K562 (cell line): Measurements from ENCODE around the gene GSK3B. TPM values are rescaled to one million over a fixed set of nuclear protein-coding genes. Genes with fewer than 3 reads are reported as not detected.

ENCODE experiments used
- ATAC-seq: fragments of 200-7000 bp; cut with Tn5 transposase; 3 replicates; pipeline ENCODE4 v1.9.1; 2020; ENCODE audit warnings: moderate library complexity
- BruUV-seq: library from RNA; stranded (reverse); fragments of 400-500 nt; replicated peaks from 2 replicates; lab custom pipeline; 2021; lab: Mats Ljungman, UMichigan
- CTCF ChIA-PET: fragments of 300-600 bp; formaldehyde crosslinking; extraction: SDS; loops from one replicate; lab custom pipeline; 2021; ENCODE audit warnings: low intra/inter-chr PET ratio; lab: Yijun Ruan, JAX
- POLR2A ChIA-PET: fragments of 300-600, 350-650 bp; sonication (Branson Sonifier 250); formaldehyde crosslinking; extraction: SDS; loops from one replicate; lab custom pipeline; 2021; ENCODE audit warnings: antibody characterized with exemption, inconsistent platforms; lab: Yijun Ruan, JAX
- DNase-seq, 4 experiments: peaks; one replicate each; pipeline versions ENCODE4 v3.0.0 to v3.0.0-alpha.2; 2011 to 2018; ENCODE audit warnings: low spot score in 3 of 4, mixed read lengths in 3 of 4; ENCODE audit errors: extremely low read depth in 1 of 4
- FAIRE-seq: peaks from 2 replicates; lab custom pipeline; 2011; peaks lifted over from hg19 to GRCh38; lab: Jason Lieb, UNC
- H2AFZ ChIP-seq: 2 replicates; pipeline ENCODE4 v1.6.0; 2011; ENCODE audit warnings: low read depth, low read length, control low read depth, inconsistent platforms
- H3K27ac ChIP-seq: fragments of 200-600 bp; 3 replicates; pipeline ENCODE4 v1.8.0; 2011; ENCODE audit warnings: low read depth, mild to moderate bottlenecking, control low read depth, inconsistent platforms, low read length, moderate library complexity, mixed read lengths; ENCODE audit errors: extremely low read depth
- H3K27me3 ChIP-seq, 2 experiments: fragments of 300-600 bp in 1 of 2; 2 replicates in 1 of 2; 3 replicates in 1 of 2; pipeline versions ENCODE4 v1.6.0 to v1.8.0; 2011; ENCODE audit warnings: inconsistent platforms in 2 of 2, low read length in 2 of 2, mild to moderate bottlenecking in 1 of 2, mixed read lengths in 1 of 2, moderate library complexity in 1 of 2; ENCODE audit not compliant: control insufficient read depth in 2 of 2, insufficient read depth in 2 of 2
- H3K36me3 ChIP-seq: fragments of 300-600 bp; 3 replicates; pipeline ENCODE4 v1.8.0; 2011; ENCODE audit warnings: mild to moderate bottlenecking, low read length, inconsistent platforms; ENCODE audit not compliant: control insufficient read depth, insufficient read depth
- H3K4me1 ChIP-seq, 2 experiments: fragments of 200-600 bp in 1 of 2; replicated peaks in 1 of 2; 2 replicates in 1 of 2; 3 replicates in 1 of 2; pipeline versions ENCODE4 v1.5.1 to v1.8.0; 2011; ENCODE audit warnings: inconsistent platforms in 2 of 2, low read length in 2 of 2, mild to moderate bottlenecking in 1 of 2, mixed read lengths in 1 of 2, moderate library complexity in 1 of 2; ENCODE audit not compliant: control insufficient read depth in 2 of 2, insufficient read depth in 2 of 2
- H3K4me2 ChIP-seq: 2 replicates; pipeline ENCODE4 v1.6.1; 2011; ENCODE audit warnings: low read length, control low read depth, inconsistent platforms, mixed read lengths; ENCODE audit not compliant: insufficient read depth
- H3K4me3 ChIP-seq: fragments of 200-600 bp; sonication (generic), shearing (Covaris generic); 2 replicates; pipeline ENCODE4 v1.5.1; 2016; ENCODE audit warnings: control low read depth, inconsistent platforms
- H3K79me2 ChIP-seq: fragments of 200-600 bp; 3 replicates; pipeline ENCODE4 v1.8.0; 2011; ENCODE audit warnings: low read length, inconsistent platforms; ENCODE audit not compliant: control insufficient read depth, insufficient read depth
- H3K9ac ChIP-seq, 2 experiments: 2 replicates each; pipeline versions ENCODE4 v1.6.0 to v1.6.1; 2011; ENCODE audit warnings: low read depth in 2 of 2, low read length in 2 of 2, control low read depth in 1 of 2, inconsistent platforms in 1 of 2, mild to moderate bottlenecking in 1 of 2, mixed read lengths in 1 of 2; ENCODE audit not compliant: insufficient read depth in 1 of 2
- H3K9me1 ChIP-seq: one replicate; pipeline ENCODE4 v1.6.0; 2011; ENCODE audit warnings: inconsistent platforms, mild to moderate bottlenecking, low read length, moderate library complexity; ENCODE audit not compliant: control insufficient read depth, insufficient read depth
- H3K9me3 ChIP-seq: replicated peaks from 2 replicates; pipeline ENCODE4 v1.5.1; 2011; ENCODE audit warnings: low read depth, low read length, inconsistent platforms; ENCODE audit not compliant: control insufficient read depth, insufficient read depth
- H4K20me1 ChIP-seq: replicated peaks from 2 replicates; pipeline ENCODE4 v1.6.1; 2011; ENCODE audit warnings: low read length, inconsistent platforms, mixed read lengths; ENCODE audit not compliant: control insufficient read depth, insufficient read depth
- C11orf30 ChIP-seq: fragments of 450-650 bp; IDR thresholded peaks from 2 replicates; pipeline ENCODE4 v1.6.1; 2016; ENCODE audit warnings: low read depth, mild to moderate bottlenecking
- CEBPB ChIP-seq: fragments of 450-650 bp; IDR thresholded peaks from 2 replicates; pipeline ENCODE4 v1.6.1; 2016; ENCODE audit warnings: missing genetic modification characterization, missing compliant biosample characterization
- HSF4 ChIP-seq: fragments of 250-450 bp; sonication (Bioruptor Pico); IDR thresholded peaks from 2 replicates; pipeline ENCODE4 v2.1.2; 2022; ENCODE audit warnings: mild to moderate bottlenecking, moderate library complexity, borderline replicate concordance
- RBM14 ChIP-seq: fragments of 200-400 bp; formaldehyde crosslinking; IDR thresholded peaks from 2 replicates; pipeline ENCODE4 v1.6.1; 2018; ENCODE audit warnings: low read depth, mild to moderate bottlenecking, low read length, moderate library complexity, borderline replicate concordance; ENCODE audit not compliant: insufficient read depth
- THAP12 ChIP-seq: fragments of 250-450 bp; sonication (Bioruptor Pico); IDR thresholded peaks from 2 replicates; pipeline ENCODE4 v1.9.0; 2021; ENCODE audit warnings: mild to moderate bottlenecking, inconsistent platforms
- WGBS: fragments of 100-300 bp; shearing (Covaris generic); methylation state at CpG from one replicate; pipeline ENCODE4 v1.1.6; 2016; ENCODE audit warnings: low coverage, mixed read lengths; ENCODE audit not compliant: insufficient coverage; ENCODE audit errors: missing lambda C conversion rate; 5-methylcytosine and 5-hydroxymethylcytosine counted together
- in situ Hi-C: fragments of 300-500 bp; cut with MboI; formaldehyde crosslinking; loops from 4 replicates; pipeline ENCODE4 v1.15.0; 2018; ENCODE audit warnings: inconsistent platforms, mixed read lengths
- intact Hi-C: fragments of 100-400 bp; cut with micrococcal nuclease; formaldehyde crosslinking; loops from 2 replicates; pipeline ENCODE4 v1.14.2; 2022
- polyA plus RNA-seq, 8 experiments: library from polyadenylated mRNA; depleted of rRNA in 4 of 8; stranded (reverse) in 5 of 8; unstranded in 3 of 8; fragments of >200 nt; fragmentation: Nextera tagmentation in 2 of 8; fragmentation: Illumina TruSeq in 1 of 8; extraction: Ambion mirVana in 2 of 8; extraction: Trizol in 1 of 8; gene quantifications; 2 replicates each; pipeline versions ENCODE4 v1.2.1 to v1.2.3, GENCODE V29; 2011 to 2014; ENCODE audit warnings: inconsistent platforms in 1 of 8, missing spikeins in 1 of 8
- total RNA-seq, 7 experiments: library from RNA; depleted of rRNA in 6 of 7; stranded (reverse); fragments of >200 nt in 6 of 7; fragmentation: Illumina TruSeq in 2 of 7; extraction: Trizol in 2 of 7; gene quantifications; 2 replicates each; pipeline versions ENCODE4 v1.2.1 to v1.2.3, GENCODE V29; 2011 to 2021; ENCODE audit warnings: low replicate concordance in 1 of 7

The GSK3B gene
- total and polyA plus RNA-seq, 9 of the 15 experiments (the other 6 are each of a cell fraction or from before 2014, with no cell fraction given) = 4.7 to 25.0 (median 18.7) TPM

- Histone ChIP-seq H3K9me3 (no peaks in the 10 kb centered on the region), H3K4me1 (no peaks in the 10 kb centered on the region), H3K27me3 (no peaks in the 10 kb centered on the region), H2AFZ (no peak overlapping the region), H3K36me3 (peaks cover 2% of the 10 kb centered on the region; the same call in 1 of the 3 replicates), H4K20me1 (no peaks in the 10 kb centered on the region), H3K27ac (no peak overlapping the region), H3K9me1 (no peaks in the 10 kb centered on the region), H3K9ac (no peak overlapping the region), H3K79me2 (no peaks in the 10 kb centered on the region), H3K4me3 (no peak overlapping the region), H3K4me2 (no peak overlapping the region)
- in situ Hi-C loops (loop anchor here (25.0 kb wide), 1 partner anchor 544 kb away; no protein-coding TSS in a partner anchor), intact Hi-C loops (loop anchor here (5.0 to 10.0 kb wide), 2 partner anchors 199 to 521 kb away; partner anchors contain the start of gene GSK3B)
- BruUV-seq = no TSS peak
- ATAC-seq = no peak
- DNase-seq = no peak
- TF ChIP-seq RBM14 (no peak), CEBPB (tag) (no peak), C11orf30 (no peak), HSF4 (CRISPR knock-in tag) (no peak), THAP12 (no peak)
- 25% methylated on average over 1 of the region's 1 CpG for WGBS
- FAIRE-seq = no peak
- POLR2A ChIA-PET = no interaction called here
- CTCF ChIA-PET = no interaction called here
Measured at GRCh38 chr3:119893769-119894168, 200.5 kb downstream of the GSK3B start.
